ENCODE data around the gene SLC6A18. TPM values are rescaled to one million over a fixed set of nuclear protein-coding genes. Genes with fewer than 3 reads are reported as not detected.

The SLC6A18 gene
- total and polyA plus RNA-seq, 2 of the 4 experiments (the other 2 are of a cell fraction) = not detected

DNA sequence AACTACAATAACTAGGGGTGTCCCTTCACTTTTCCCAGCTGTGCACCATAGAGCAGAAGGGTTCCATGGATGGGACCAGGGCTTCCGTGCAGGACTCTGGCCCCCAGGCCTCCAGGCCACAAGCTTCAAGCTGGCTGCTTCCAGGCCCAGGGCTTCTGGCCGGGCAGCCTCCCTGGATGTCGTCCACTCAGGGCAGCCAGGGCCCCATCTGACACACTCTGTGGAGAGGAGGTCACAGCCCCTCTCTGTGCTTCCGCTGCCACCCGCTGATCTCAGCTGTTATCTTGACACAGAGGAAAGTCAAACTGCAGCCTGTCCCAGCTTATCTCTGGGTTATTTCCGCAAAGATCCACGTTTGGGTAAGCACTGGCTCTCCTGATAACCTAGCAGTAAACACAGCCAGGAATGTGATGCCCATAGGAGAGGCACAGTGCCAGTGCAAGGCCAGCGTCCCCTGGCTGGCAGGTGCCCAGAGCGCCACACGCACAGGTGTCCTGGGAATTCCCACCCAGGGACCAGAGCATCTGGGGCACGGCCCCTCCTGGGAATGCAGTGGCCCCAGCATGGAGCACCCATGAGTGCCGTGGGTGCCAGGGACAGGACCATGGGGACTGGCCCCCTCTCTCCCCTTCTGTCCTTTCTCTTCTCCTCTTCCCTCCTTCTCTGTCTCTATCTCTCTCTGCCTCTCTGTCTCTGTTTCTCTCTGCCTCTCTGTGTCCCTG is 39.4 kb upstream of the SLC6A18 start:
- no peaks in the 10 kb centered on the region for H3K36me3 ChIP-seq (ENCODE audit: control insufficient read depth, insufficient read depth, low read length)
- ChIA-PET CTCF (interaction anchor here (0.8 kb wide), 1 partner anchor 11 kb away, joined by 3 read pairs; no protein-coding TSS in a partner anchor), POLR2A (ENCODE audit: unreplicated experiment) (no interaction called here)
- H3K9ac ChIP-seq (ENCODE audit: low read depth, low read length) = no peak overlapping the region
- no peak overlapping the region for H3K56ac ChIP-seq (ENCODE audit: extremely low read depth, insufficient read depth, low read length)
- H2AK9ac ChIP-seq (replicated peaks; ENCODE audit: low read depth, low read length, poor library complexity) = no peak overlapping the region
- H2BK20ac ChIP-seq (ENCODE audit: low read depth, low read length) = no peak overlapping the region
- H4K20me1 ChIP-seq (ENCODE audit: insufficient read depth, low read length) = no peaks in the 10 kb centered on the region
- WGBS, 2 experiments (ENCODE audit: extremely low coverage in 2 of 2, insufficient read length in 1 of 2) = 15% methylated on average over 6 of the region's 12 CpGs; no CpG with 5 or more reads in 1 of the 2 experiments
- no peak overlapping the region for H4K5ac ChIP-seq (ENCODE audit: low read depth, low read length)
- ATAC-seq (ENCODE audit: low read depth) (0 out of 2 replicates have a peak, but pooled peaks have one; percentile 27), DNase-seq (no peak)
- no peak overlapping the region for H2AK5ac ChIP-seq (ENCODE audit: low read depth, low read length)
- H2BK5ac ChIP-seq (ENCODE audit: low read depth, low read length, poor library complexity, severe bottlenecking) = no peak overlapping the region
- H4K8ac ChIP-seq (ENCODE audit: low read depth in 2 of 2, low read length in 2 of 2) = no peak overlapping the region
- H3K79me1 ChIP-seq (ENCODE audit: low read depth in 1 of 2, low read length in 2 of 2) = no peaks in the 10 kb centered on the region
- no peak overlapping the region for H2BK120ac ChIP-seq (ENCODE audit: low read depth, low read length)
- H2AFZ ChIP-seq (replicated peaks; ENCODE audit: low read length, poor library complexity) = peak overlapping the region; percentile 48
- no peak overlapping the region for H2BK15ac ChIP-seq (ENCODE audit: low read depth, low read length)
- no peak for TF ChIP-seq RFX5 (IDR thresholded peaks at IDR 0.05; ENCODE audit: low read depth, low read length)
- no peak for TF ChIP-seq MAZ (IDR thresholded peaks at IDR 0.05; ENCODE audit: borderline replicate concordance, low read depth, low read length)
- dilution Hi-C loops (cut with HindIII; ENCODE audit: low sequenced_read_pairs, unreplicated experiment) (no loop called here), in situ Hi-C loops (cut with MboI; ENCODE audit: low sequenced_read_pairs) (no loop called here), intact Hi-C loops (cut with micrococcal nuclease) (no loop called here)
- H3K9me1 ChIP-seq (ENCODE audit: insufficient read depth, low read length) = no peaks in the 10 kb centered on the region
- H3K4me2 ChIP-seq (ENCODE audit: low read depth, low read length) = no peak overlapping the region
- no peak overlapping the region for H3K27ac ChIP-seq (ENCODE audit: insufficient read depth, low read length)
- peaks cover 27% of the 10 kb centered on the region; the same call in 1 of the 2 replicates for H3K27me3 ChIP-seq (ENCODE audit: control insufficient read depth, insufficient read depth, low read length)
- BruUV-seq (replicated peaks) = no TSS peak
- no peaks in the 10 kb centered on the region for H3K9me3 ChIP-seq (ENCODE audit: control insufficient read depth, insufficient read depth, low read length)
- H3K14ac ChIP-seq (replicated peaks; ENCODE audit: low read depth, low read length) = no peak overlapping the region
- H3K4me1 ChIP-seq (ENCODE audit: control insufficient read depth, insufficient read depth, low read length) = no peaks in the 10 kb centered on the region
- H3K23ac ChIP-seq (ENCODE audit: low read depth, low read length) = no peak overlapping the region
- no peak overlapping the region for H3K4ac ChIP-seq (ENCODE audit: low read depth, low read length)
- no peak overlapping the region for H3K4me3 ChIP-seq (ENCODE audit: insufficient read depth, low read depth, low read length)
- H3K18ac ChIP-seq (ENCODE audit: low read depth, low read length) = no peak overlapping the region
- H4K91ac ChIP-seq (ENCODE audit: insufficient read depth, low read depth, low read length) = no peak overlapping the region
